Gastrocnemius medialis (tissue), 4 donors: Measurements from ENCODE around the gene GCLC.

Experiments used
- POLR2A ChIP-seq, 2 donors: fragments of 450-650 bp; IDR thresholded peaks; one replicate each; pipeline ENCODE4 v1.6.1; 2017; ENCODE audit warnings: antibody characterized with exemption in 2 of 2, mild to moderate bottlenecking in 2 of 2, moderate library complexity in 2 of 2
- TF ChIP-seq, protein P1 (sequence below), 5 experiments: fragments of 450-650 bp in 3 of 5; fragments of 200-600 bp in 2 of 5; sonication (generic) in 2 of 5; IDR thresholded peaks in 4 of 5; conservative IDR thresholded peaks in 1 of 5; 1 replicate in 4 of 5; 2 replicates in 1 of 5; pipeline ENCODE4 v1.5.1; 2016 to 2019; ENCODE audit warnings: antibody characterized with exemption in 5 of 5, mild to moderate bottlenecking in 3 of 5, moderate library complexity in 3 of 5

DNA sequence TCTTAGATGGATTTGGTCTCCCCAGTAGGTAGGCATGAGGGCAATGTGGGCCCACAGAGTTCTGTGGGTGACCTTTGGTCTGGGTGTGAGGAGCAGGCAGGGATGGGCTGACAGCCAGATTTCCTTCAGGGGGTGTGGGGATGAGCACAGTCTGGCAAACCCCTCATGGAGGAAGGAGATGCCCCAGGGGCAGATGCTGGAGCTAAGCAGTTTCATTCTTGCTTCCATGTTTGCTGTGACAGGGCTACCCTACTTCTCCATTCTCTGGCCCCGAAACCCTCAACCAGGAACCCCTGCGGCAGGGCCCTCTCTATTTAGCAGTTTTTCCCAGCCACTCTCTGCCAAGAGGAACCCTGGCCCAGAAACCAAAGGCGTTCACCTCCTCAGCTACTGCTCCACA is 40.4 kb downstream of the GCLC start:
- TF ChIP-seq POLR2A (IDR thresholded peaks at IDR 0.05): no peak
- TF ChIP-seq, protein P1, sequence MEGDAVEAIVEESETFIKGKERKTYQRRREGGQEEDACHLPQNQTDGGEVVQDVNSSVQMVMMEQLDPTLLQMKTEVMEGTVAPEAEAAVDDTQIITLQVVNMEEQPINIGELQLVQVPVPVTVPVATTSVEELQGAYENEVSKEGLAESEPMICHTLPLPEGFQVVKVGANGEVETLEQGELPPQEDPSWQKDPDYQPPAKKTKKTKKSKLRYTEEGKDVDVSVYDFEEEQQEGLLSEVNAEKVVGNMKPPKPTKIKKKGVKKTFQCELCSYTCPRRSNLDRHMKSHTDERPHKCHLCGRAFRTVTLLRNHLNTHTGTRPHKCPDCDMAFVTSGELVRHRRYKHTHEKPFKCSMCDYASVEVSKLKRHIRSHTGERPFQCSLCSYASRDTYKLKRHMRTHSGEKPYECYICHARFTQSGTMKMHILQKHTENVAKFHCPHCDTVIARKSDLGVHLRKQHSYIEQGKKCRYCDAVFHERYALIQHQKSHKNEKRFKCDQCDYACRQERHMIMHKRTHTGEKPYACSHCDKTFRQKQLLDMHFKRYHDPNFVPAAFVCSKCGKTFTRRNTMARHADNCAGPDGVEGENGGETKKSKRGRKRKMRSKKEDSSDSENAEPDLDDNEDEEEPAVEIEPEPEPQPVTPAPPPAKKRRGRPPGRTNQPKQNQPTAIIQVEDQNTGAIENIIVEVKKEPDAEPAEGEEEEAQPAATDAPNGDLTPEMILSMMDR (IDR thresholded peaks at IDR 0.05 in 4 of 5, conservative IDR thresholded peaks at IDR 0.05 in 1 of 5): no peak
